HTR-8/SVneo (cell line): ENCODE measurements around the gene CGB5.
"Not testable (repeated sequence)": the region's sequence is repeated elsewhere in the genome, so short reads cannot be mapped to it uniquely, and the experiment has no call there.

ENCODE experiments used
- DNase-seq: peaks from one replicate; pipeline ENCODE4 v3.0.0; 2011; ENCODE audit warnings: low spot score, mixed read lengths; ENCODE audit not compliant: insufficient read length
- FAIRE-seq: peaks from 2 replicates; lab custom pipeline; 2011; peaks lifted over from hg19 to GRCh38; lab: Jason Lieb, UNC

CGB5 gene

DNA sequence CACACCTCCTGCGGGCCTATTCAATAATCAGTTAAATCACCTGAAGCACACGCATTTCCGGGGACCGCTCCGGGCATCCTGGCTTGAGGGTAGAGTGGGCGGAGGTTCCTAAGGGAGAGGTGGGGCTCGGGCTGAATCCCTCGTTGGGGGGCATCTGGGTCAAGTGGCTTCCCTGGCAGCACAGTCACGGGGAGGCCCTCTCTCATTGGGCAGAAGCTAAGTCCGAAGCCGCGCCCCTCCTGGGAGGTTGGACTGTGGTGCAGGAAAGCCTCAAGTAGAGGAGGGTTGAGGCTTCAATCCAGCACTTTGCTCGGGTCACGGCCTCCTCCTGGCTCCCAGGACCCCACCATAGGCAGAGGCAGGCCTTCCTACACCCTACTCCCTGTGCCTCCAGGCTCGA is at the start of gene CGB5:
CGB5 (plus strand) TSS at position 301 of the 400 bp plus-strand sequence. CDS start 362 bp downstream, outside the sequence.
- DNase-seq, FAIRE-seq: not testable (repeated sequence)

- FAIRE-seq (no peak), DNase-seq (no peak)
These were observed 49.6 kb upstream of the CGB5 start for GRCh38 chr19:48994035-48994386.

DNA sequence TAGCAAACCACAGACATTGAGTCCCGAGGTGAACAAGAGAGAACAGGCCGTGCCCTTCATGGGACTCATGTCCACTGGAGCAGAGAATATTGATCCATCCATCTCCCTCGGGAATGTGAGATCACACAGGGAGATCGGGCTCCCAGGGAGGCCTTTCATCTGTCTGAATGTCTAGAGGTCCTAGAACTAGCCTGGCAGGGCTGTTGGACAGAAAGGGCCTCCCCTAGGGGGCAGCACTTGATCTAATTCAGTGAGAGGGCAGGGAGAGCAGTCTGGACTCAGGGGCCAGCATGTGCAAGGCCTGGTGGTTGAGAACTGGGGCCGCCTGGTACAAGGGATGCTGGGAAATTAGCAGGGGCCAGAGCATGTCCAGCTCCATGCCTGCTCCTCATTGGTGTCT is 45.7 kb upstream of the CGB5 start:
- FAIRE-seq = no peak
- peak; percentile 53 for DNase-seq

DNA sequence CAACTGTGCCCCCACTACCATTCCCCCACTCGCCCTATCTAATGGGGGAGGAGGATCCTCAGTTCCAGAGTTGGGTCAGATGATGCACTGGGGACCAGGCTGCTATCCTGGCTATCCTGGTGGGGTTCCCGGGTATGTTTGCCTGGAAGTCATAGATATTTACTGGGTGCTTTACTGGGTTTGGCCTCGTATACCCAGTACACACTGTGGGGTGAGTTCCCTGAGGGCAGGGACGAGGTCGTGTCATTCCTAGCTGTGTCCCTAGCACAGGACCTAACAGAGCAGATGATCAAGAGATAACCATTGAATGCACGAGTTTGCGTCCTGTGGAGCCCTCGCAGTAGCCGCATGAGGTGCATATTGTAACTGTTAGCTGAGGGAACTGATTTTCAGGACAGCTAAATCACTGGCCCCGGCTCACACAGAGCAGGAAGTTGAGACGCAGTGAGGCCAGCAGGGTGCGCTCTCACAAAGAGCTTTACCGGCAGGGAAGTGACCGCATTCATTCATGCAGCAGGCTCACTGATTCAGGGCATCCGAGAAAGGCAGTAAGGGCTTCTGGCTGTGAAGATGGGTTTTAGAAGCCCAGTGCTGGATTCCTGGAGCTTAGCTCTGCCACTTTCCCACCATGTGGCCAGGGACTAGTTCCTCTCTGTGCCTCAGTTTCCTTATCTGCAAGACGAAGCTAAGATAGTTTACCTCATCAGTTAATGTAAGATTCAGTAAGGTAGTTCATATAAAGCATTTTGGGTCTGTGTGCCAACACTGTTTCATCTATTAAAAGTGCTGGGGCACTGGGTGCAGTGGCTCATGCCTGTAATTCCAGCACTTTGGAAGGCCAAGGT is 43.9 kb upstream of the CGB5 start:
- peak; percentile 55 for DNase-seq
- FAIRE-seq = peak; percentile 42

GRCh38 chr19:49004133-49004532 is 39.5 kb upstream of the CGB5 start:
- DNase-seq (no peak), FAIRE-seq (no peak)

DNA sequence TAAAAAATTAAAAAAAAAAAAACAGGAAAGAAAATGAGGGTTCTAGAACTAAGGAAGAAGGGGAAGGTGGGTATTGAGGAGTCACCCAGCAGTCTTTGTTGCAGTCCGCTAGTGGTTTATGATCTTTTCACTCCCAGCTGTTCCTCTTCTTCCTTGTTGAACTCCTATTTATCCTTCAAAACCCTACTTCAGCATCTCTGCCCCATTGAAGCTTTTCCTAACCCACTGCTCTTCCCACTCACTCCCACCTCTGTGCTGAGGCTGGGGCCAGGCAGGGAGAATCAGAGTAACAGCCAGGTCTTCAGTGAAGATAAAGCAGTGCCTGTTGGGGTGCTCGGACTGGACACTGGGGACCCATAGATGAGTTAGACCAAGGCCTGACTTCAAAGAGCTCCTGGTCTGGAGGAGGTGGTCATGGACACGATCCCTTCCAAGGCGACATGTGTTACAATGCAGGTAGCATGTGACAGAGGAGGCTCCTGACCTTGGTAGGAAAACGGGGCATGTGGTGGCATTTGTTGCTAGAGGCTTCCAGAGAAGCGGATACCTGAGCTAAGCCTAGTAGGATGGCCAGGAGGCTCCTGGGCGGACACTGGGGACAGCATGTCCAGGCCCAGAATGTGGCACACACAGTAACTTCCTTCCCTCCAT is 38.6 kb upstream of the CGB5 start:
- no peak for DNase-seq
- FAIRE-seq = no peak

GRCh38 chr19:49006905-49007304 is 36.7 kb upstream of the CGB5 start:
- FAIRE-seq (no peak), DNase-seq (no peak)

GRCh38 chr19:49009828-49010227 is 33.8 kb upstream of the CGB5 start:
- DNase-seq (no peak), FAIRE-seq (no peak)

- DNase-seq (no peak), FAIRE-seq (no peak)
These were observed 33.2 kb upstream of the CGB5 start for GRCh38 chr19:49010453-49010852.

DNA sequence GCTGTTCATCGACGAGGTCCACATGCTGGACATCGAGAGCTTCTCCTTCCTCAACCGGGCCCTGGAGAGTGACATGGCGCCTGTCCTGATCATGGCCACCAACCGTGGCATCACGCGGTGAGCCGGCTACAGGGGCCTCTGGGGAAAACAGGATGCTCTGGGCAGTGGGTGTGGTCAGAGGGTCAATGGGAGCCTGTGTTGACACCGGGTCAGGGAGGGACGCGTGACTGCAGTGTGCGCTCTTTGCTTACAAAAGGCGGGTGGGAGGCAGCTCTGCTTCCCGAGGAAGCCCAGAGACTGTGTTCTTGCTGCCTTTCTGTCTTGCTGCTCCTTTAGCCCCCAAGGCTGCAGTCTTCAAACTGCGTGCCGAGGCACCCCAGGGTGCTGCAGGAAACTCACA is 32.5 kb upstream of the CGB5 start:
- no peak for DNase-seq

DNA sequence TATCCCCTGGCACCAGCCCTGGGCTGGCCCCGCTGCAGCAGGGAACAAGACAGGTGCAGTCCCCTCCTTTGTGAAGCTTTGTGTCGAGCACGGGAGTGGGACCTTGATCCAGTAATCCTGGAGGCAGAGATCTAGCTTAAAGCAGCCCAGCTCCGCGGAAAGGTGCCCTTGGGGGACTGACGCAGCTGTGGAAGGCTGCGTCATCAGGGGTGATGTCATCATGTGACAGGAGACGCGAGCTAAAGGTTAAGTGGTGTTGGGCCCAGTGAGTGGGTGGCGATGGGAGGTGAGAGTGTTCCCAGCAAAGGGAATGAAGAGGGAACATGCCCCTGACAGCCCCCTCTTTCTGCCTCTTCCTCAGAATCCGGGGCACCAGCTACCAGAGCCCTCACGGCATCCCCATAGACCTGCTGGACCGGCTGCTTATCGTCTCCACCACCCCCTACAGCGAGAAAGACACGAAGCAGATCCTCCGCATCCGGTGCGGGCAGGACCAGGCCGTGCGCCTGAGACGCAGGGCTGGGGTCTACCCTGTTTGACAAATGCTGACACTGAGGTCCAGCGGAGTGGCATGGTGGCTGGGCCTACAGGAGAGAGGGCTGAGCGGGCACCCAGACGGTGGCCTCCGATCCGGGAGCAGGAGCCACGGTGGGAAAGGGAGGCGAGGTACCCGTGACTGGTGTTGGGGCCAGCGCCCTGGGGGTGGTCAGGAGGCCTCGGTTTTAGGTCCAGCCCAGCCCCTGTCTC is 29.4 kb upstream of the CGB5 start:
- no peak for DNase-seq
- no peak for FAIRE-seq

More for the DNA sequence above, 32.5 kb upstream of the CGB5 start:
- no peak for FAIRE-seq

DNA sequence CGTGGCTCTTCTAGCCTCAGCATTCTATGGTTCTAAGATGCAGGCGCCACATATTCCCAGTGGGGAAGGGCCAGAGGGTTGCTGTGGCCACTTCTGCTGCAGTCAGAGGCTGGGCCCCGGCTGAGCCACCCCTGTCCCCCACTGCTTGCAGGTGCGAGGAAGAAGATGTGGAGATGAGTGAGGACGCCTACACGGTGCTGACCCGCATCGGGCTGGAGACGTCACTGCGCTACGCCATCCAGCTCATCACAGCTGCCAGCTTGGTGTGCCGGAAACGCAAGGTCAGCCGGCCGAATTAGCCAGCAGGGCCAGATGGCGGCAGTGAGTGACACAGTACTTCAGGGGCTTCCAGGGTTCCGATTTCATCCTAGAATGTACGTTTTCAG is 28.8 kb upstream of the CGB5 start:
- DNase-seq (no peak), FAIRE-seq (no peak)

DNA sequence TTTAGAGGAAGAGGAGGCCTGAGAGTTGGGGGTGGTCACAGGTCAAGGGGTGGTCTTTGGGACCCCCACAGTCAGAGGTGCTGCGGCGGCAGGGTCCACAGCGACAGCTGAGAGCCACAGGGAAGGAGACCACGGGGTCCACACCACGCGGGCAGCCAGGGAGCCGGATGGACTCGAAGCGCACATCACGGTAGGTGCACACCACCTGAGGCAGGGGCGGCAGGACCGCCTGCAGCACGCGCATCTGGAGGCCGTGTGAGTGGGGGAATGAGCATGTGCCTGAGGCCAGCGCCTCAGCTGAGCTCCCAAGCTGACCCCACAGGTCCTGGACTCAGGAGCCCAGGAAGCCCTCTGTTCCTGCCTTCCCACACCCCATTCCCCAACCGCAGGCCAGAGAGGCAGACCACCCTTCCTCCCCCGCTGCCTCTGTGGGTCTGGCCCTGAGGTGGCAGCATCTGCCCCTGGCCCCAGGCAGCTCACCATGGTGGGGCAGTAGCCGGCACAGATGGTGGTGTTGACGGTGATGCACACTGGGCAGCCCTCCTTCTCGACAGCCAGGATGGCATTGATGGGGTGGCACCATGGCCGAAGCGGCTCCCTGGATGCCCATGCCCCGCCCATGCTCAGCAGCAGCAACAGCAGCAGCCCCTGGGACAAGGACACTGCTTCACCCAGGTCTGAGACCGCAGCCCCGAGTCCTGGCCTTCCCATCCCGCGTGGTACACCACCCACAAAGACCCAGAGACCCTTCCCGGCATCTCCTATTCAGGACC is 27.4 kb upstream of the CGB5 start:
- no peak for FAIRE-seq
- no peak for DNase-seq

- DNase-seq (no peak), FAIRE-seq (no peak)
These were observed 26.5 kb upstream of the CGB5 start, which contains the start of gene LHB for GRCh38 chr19:49017041-49017665. LHB (minus strand) TSS chr19:49017091; CDS start chr19:49017081, 10 bp downstream.

- FAIRE-seq = no peak
- DNase-seq = no peak
These were observed 25.8 kb upstream of the CGB5 start for GRCh38 chr19:49017666-49018351.

DNA sequence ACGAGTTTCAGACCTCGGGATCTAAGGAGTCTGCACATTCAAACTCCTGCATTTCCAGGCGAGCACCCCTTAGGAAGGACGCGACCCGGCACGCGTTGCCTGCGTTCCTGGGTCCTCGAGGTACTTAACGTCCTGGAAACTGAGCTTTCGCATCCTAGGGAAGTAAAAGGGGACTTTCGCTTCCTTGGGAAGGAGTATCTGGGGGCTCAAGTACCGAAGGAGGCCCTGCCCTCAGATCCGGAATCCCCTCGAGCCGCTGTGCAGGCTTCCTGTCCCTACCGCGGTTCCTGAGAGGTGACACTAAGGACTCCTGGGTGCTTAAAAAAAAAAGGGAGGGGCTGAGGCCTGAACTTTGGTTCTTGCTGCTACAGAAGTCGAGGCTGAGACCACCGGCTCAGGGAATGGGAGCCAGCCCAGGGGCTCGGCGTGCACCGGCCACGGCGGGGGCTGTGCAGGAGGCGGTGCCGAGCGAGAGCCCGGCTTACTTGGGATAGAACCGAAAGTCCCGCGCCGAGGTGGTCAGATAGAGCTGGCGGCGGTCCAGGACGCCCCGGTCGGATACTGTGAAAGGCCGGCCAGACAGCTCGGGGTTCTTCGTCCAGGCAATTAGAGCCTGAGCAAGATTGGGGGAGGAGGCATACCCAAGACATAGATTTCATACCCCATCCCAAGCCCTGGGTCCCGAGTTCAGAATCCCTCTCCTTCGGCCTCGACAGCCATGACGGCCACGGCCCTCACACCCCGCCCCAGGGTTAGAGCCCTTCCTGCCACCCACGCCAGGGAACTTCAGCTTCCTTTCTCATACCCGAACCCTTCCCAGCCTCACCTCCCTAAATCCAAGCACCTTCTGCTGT is 25.0 kb upstream of the CGB5 start:
- not testable (repeated sequence) for DNase-seq, FAIRE-seq

- FAIRE-seq = no peak
These were observed 24.3 kb upstream of the CGB5 start for GRCh38 chr19:49019242-49019932.

GRCh38 chr19:49020342-49020741 is 23.3 kb upstream of the CGB5 start:
- no peak for DNase-seq

More at GRCh38 chr19:49019242-49019932, 24.3 kb upstream of the CGB5 start:
- no peak for DNase-seq

More at GRCh38 chr19:49020342-49020741, 23.3 kb upstream of the CGB5 start:
- FAIRE-seq = no peak
